Liver (tissue), 3 donors: ENCODE measurements around the gene PLD4.
"Not testable (repeated sequence)": the region's sequence is repeated elsewhere in the genome, so short reads cannot be mapped to it uniquely, and the experiment has no call there.

Source experiments
- ATF3 ChIP-seq: IDR thresholded peaks from 2 replicates; pipeline ENCODE4 v1.6.1; 2016; ENCODE audit warnings: antibody characterized with exemption
- GABPA ChIP-seq, 2 donors: IDR thresholded peaks in 1 of 2; conservative IDR thresholded peaks in 1 of 2; 2 replicates each; pipeline ENCODE4 v1.6.1; 2016; ENCODE audit warnings: antibody characterized with exemption in 2 of 2, mild to moderate bottlenecking in 1 of 2, moderate library complexity in 1 of 2
- JUND ChIP-seq, 2 donors: IDR thresholded peaks; 2 replicates each; pipeline ENCODE4 v1.6.1; 2016; ENCODE audit warnings: antibody characterized with exemption in 2 of 2
- RAD21 ChIP-seq, 2 donors: IDR thresholded peaks; 2 replicates each; pipeline ENCODE4 v1.6.1; 2016; ENCODE audit warnings: antibody characterized with exemption in 2 of 2, mild to moderate bottlenecking in 2 of 2
- REST ChIP-seq: IDR thresholded peaks from 2 replicates; pipeline ENCODE4 v1.6.1; 2016; ENCODE audit warnings: antibody characterized with exemption, mild to moderate bottlenecking
- RXRA ChIP-seq, 2 donors: IDR thresholded peaks; 2 replicates each; pipeline ENCODE4 v1.6.1; 2017 to 2018; ENCODE audit warnings: antibody characterized with exemption in 2 of 2, mild to moderate bottlenecking in 1 of 2
- SP1 ChIP-seq: IDR thresholded peaks from 2 replicates; pipeline ENCODE4 v1.6.1; 2018; ENCODE audit warnings: antibody characterized with exemption, mild to moderate bottlenecking
- YY1 ChIP-seq: IDR thresholded peaks from 2 replicates; pipeline ENCODE4 v1.6.1; 2016; ENCODE audit warnings: antibody characterized with exemption, mild to moderate bottlenecking
- TF ChIP-seq, protein P1 (sequence below): fragments of 150-350 bp; IDR thresholded peaks from 2 replicates; pipeline ENCODE4 v1.5.1; 2017; ENCODE audit warnings: improper control_type of control experiment, low read depth, low read length; ENCODE audit not compliant: missing input control
- TF ChIP-seq, protein P2 (sequence below): IDR thresholded peaks from 2 replicates; pipeline ENCODE4 v1.6.1; 2016; ENCODE audit warnings: antibody characterized with exemption
- TF ChIP-seq, protein P3 (sequence below): IDR thresholded peaks from 2 replicates; pipeline ENCODE4 v1.6.1; 2016; ENCODE audit warnings: antibody characterized with exemption
- donor health status: healthy.
- donor health status: healthy.

GRCh38 chr14:104944016-104944308 lies 19.3 kb downstream of the PLD4 start:
- not testable (repeated sequence) for TF ChIP-seq REST; RAD21 (IDR thresholded peaks at IDR 0.05); ATF3; RXRA (IDR thresholded peaks at IDR 0.05); JUND (IDR thresholded peaks at IDR 0.05); YY1; GABPA (IDR thresholded peaks at IDR 0.05 in 1 of 2, conservative IDR thresholded peaks at IDR 0.05 in 1 of 2); SP1
- TF ChIP-seq, protein P1, sequence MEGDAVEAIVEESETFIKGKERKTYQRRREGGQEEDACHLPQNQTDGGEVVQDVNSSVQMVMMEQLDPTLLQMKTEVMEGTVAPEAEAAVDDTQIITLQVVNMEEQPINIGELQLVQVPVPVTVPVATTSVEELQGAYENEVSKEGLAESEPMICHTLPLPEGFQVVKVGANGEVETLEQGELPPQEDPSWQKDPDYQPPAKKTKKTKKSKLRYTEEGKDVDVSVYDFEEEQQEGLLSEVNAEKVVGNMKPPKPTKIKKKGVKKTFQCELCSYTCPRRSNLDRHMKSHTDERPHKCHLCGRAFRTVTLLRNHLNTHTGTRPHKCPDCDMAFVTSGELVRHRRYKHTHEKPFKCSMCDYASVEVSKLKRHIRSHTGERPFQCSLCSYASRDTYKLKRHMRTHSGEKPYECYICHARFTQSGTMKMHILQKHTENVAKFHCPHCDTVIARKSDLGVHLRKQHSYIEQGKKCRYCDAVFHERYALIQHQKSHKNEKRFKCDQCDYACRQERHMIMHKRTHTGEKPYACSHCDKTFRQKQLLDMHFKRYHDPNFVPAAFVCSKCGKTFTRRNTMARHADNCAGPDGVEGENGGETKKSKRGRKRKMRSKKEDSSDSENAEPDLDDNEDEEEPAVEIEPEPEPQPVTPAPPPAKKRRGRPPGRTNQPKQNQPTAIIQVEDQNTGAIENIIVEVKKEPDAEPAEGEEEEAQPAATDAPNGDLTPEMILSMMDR, result not testable (repeated sequence)
- TF ChIP-seq, protein P2, sequence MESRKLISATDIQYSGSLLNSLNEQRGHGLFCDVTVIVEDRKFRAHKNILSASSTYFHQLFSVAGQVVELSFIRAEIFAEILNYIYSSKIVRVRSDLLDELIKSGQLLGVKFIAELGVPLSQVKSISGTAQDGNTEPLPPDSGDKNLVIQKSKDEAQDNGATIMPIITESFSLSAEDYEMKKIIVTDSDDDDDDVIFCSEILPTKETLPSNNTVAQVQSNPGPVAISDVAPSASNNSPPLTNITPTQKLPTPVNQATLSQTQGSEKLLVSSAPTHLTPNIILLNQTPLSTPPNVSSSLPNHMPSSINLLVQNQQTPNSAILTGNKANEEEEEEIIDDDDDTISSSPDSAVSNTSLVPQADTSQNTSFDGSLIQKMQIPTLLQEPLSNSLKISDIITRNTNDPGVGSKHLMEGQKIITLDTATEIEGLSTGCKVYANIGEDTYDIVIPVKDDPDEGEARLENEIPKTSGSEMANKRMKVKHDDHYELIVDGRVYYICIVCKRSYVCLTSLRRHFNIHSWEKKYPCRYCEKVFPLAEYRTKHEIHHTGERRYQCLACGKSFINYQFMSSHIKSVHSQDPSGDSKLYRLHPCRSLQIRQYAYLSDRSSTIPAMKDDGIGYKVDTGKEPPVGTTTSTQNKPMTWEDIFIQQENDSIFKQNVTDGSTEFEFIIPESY, result not testable (repeated sequence)
- TF ChIP-seq, protein P3, sequence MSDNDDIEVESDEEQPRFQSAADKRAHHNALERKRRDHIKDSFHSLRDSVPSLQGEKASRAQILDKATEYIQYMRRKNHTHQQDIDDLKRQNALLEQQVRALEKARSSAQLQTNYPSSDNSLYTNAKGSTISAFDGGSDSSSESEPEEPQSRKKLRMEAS, result not testable (repeated sequence)
